ENCODE data around the gene SUFU.

DNA sequence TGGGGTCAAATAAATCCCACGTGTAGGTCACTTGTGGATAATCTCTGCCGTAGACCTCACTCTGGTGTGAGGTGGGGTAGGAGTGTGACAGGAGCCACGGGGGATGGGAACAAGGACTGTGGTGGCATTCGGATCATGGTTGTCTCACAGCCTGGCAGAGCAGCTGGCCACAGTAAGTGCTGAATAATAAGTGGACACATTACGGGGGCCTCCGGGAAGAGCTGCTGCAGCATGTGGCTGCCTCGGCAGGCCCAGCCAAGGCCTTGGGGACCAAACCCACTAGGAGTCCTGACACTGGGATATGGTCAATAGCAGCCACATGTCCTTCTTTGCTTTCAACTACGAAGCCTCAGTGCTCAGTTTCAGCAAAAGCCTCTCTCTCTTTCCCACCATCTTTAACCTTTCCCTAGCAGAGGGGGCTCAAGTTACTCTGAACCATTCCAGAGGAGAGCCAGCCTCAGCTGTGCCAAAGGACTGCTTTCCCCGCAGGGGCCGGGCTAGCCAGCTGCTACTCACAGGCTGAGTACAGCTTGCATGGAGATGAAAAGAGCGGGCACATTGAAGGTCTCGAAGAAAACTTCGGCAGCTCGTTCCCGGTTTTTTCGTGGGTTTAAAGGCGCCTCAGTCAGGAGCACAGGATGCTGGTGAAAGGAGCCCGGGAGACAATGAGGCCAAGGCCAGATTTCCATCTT is 18.5 kb upstream of the SUFU start:
- TF ChIP-seq RAD21 (IDR thresholded peaks at IDR 0.05; ENCODE audit: low read length) (no peak), CTCF (conservative IDR thresholded peaks at IDR 0.05; ENCODE audit: low read depth, low read length) (no peak), POLR2A (IDR thresholded peaks at IDR 0.05; ENCODE audit: low read depth, low read length) (no peak), SMC3 (IDR thresholded peaks at IDR 0.05; ENCODE audit: low read depth, low read length) (no peak), BHLHE40 (IDR thresholded peaks at IDR 0.05; ENCODE audit: low read depth, low read length) (no peak), CEBPB (IDR thresholded peaks at IDR 0.05; ENCODE audit: low read depth, low read length) (no peak), RFX5 (IDR thresholded peaks at IDR 0.05; ENCODE audit: low read depth, low read length) (no peak), NFE2L2 (IDR thresholded peaks at IDR 0.05; ENCODE audit: low read depth, low read length) (no peak), MAFK (IDR thresholded peaks at IDR 0.05; ENCODE audit: low read depth, low read length) (no peak), MXI1 (IDR thresholded peaks at IDR 0.05; ENCODE audit: borderline replicate concordance, low read depth, low read length) (no peak), FOS (IDR thresholded peaks at IDR 0.05; ENCODE audit: low read depth, low read length) (no peak), RCOR1 (IDR thresholded peaks at IDR 0.05; ENCODE audit: insufficient replicate concordance, low read length) (no peak)
- TF ChIP-seq, protein P1, sequence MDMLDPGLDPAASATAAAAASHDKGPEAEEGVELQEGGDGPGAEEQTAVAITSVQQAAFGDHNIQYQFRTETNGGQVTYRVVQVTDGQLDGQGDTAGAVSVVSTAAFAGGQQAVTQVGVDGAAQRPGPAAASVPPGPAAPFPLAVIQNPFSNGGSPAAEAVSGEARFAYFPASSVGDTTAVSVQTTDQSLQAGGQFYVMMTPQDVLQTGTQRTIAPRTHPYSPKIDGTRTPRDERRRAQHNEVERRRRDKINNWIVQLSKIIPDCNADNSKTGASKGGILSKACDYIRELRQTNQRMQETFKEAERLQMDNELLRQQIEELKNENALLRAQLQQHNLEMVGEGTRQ (IDR thresholded peaks at IDR 0.05; ENCODE audit: low read depth, low read length): no peak
- TF ChIP-seq, protein P2, sequence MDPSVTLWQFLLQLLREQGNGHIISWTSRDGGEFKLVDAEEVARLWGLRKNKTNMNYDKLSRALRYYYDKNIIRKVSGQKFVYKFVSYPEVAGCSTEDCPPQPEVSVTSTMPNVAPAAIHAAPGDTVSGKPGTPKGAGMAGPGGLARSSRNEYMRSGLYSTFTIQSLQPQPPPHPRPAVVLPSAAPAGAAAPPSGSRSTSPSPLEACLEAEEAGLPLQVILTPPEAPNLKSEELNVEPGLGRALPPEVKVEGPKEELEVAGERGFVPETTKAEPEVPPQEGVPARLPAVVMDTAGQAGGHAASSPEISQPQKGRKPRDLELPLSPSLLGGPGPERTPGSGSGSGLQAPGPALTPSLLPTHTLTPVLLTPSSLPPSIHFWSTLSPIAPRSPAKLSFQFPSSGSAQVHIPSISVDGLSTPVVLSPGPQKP (IDR thresholded peaks at IDR 0.05; ENCODE audit: borderline replicate concordance, low read depth, low read length): no peak

Measured in IMR-90 (cell line).